HL-60 (cell line): ENCODE data around the gene PCCA.

ENCODE experiments used
- DNase-seq, 2 experiments: peaks; one replicate each; pipeline ENCODE4 v3.0.0-alpha.2; 2010 to 2020; ENCODE audit warnings: low read depth in 1 of 2, low spot score in 1 of 2
- H3K27ac ChIP-seq: fragments of 250-450 bp; sonication (Bioruptor Pico); replicated peaks from 2 replicates; pipeline ENCODE4 v1.5.1; 2020; ENCODE audit warnings: mild to moderate bottlenecking, moderate library complexity
- H3K27me3 ChIP-seq: fragments of 250-450 bp; sonication (Bioruptor Pico); 2 replicates; pipeline ENCODE4 v1.5.1; 2021; ENCODE audit warnings: mild to moderate bottlenecking, moderate library complexity; ENCODE audit not compliant: insufficient read depth, poor library complexity, severe bottlenecking
- H3K4me3 ChIP-seq: replicated peaks from 2 replicates; pipeline ENCODE4 v1.5.1; 2011; ENCODE audit warnings: mild to moderate bottlenecking, control low read depth, low read length; ENCODE audit not compliant: insufficient read depth
- GABPA ChIP-seq: IDR thresholded peaks from 2 replicates; pipeline ENCODE4 v1.6.1; 2012; ENCODE audit warnings: low read depth
- POLR2AphosphoS5 ChIP-seq: IDR thresholded peaks from 2 replicates; pipeline ENCODE4 v1.6.1; 2012; ENCODE audit warnings: low read depth
- REST ChIP-seq: IDR thresholded peaks from 2 replicates; pipeline ENCODE4 v1.6.1; 2012; ENCODE audit warnings: low read depth; ENCODE audit not compliant: insufficient replicate concordance
- SPI1 ChIP-seq: IDR thresholded peaks from 2 replicates; pipeline ENCODE4 v1.6.1; 2012; ENCODE audit warnings: low read depth, mild to moderate bottlenecking, borderline replicate concordance
- TF ChIP-seq, protein P1 (sequence below): IDR thresholded peaks from one replicate; pipeline ENCODE4 v1.5.1; 2011; ENCODE audit warnings: low read length, control low read depth, inconsistent platforms; ENCODE audit not compliant: insufficient read depth

PCCA gene

DNA sequence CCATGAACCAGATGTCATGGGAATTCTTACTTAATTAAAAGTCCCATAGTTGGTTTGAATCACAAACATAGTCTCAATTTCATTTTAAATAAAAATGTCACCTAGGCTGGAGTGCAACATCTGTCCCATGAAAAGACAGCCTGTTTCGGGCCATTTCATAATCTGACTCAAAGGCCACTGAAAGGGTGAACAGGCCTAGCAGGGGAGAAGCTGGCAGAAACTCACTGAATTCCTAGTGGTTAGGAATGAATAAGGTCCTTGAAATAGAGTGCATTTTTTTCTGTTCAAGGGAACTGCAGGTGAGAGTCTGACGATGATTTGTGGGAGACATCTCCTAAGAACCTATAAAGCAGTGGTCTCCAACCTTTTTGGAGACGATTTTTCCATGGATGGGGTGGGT is 44.0 kb upstream of the PCCA start:
- no peak for DNase-seq
- Histone ChIP-seq H3K27me3 (no peaks in the 10 kb centered on the region), H3K4me3 (no peak overlapping the region), H3K27ac (no peak overlapping the region)
- TF ChIP-seq POLR2AphosphoS5 (no peak), GABPA (no peak)
- TF ChIP-seq, protein P1, sequence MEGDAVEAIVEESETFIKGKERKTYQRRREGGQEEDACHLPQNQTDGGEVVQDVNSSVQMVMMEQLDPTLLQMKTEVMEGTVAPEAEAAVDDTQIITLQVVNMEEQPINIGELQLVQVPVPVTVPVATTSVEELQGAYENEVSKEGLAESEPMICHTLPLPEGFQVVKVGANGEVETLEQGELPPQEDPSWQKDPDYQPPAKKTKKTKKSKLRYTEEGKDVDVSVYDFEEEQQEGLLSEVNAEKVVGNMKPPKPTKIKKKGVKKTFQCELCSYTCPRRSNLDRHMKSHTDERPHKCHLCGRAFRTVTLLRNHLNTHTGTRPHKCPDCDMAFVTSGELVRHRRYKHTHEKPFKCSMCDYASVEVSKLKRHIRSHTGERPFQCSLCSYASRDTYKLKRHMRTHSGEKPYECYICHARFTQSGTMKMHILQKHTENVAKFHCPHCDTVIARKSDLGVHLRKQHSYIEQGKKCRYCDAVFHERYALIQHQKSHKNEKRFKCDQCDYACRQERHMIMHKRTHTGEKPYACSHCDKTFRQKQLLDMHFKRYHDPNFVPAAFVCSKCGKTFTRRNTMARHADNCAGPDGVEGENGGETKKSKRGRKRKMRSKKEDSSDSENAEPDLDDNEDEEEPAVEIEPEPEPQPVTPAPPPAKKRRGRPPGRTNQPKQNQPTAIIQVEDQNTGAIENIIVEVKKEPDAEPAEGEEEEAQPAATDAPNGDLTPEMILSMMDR, result no peak

GRCh38 chr13:100045355-100045754 is 43.5 kb upstream of the PCCA start:
- DNase-seq, result no peak
- no peak overlapping the region for H3K27ac ChIP-seq
- TF ChIP-seq REST (no peak), GABPA (no peak), POLR2AphosphoS5 (no peak), SPI1 (no peak)
- TF ChIP-seq, protein P1, result no peak
- H3K27me3 ChIP-seq, result no peaks in the 10 kb centered on the region
- no peak overlapping the region for H3K4me3 ChIP-seq

GRCh38 chr13:100051070-100051469 is 37.8 kb upstream of the PCCA start:
- H3K4me3 ChIP-seq, result no peak overlapping the region
- TF ChIP-seq REST (no peak), SPI1 (no peak), POLR2AphosphoS5 (no peak), GABPA (no peak)
- TF ChIP-seq, protein P1, result no peak
- no peak for DNase-seq
- no peak overlapping the region for H3K27ac ChIP-seq
- no peaks in the 10 kb centered on the region for H3K27me3 ChIP-seq

DNA sequence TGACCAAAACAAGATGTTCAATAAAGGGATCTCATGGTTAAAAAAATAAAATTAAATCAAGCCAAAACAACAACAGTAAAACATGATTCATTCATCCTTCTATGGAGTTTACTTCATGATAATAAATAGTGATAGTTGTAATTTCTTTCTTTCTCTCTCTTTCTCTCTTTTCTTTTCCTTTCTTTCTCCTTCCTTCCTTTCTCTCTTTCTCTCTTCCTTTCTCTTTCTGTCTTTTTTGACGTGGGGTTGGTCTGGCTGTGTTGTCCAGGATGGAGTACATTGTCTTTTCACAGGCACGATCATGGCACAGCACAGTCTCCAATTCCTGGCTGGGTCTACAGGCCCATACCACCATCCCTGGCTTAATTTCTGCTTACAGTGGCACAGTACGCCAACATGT is 29.1 kb upstream of the PCCA start:
- Histone ChIP-seq H3K27ac (no peak overlapping the region), H3K4me3 (no peak overlapping the region), H3K27me3 (no peaks in the 10 kb centered on the region)
- no peak for DNase-seq
- no peak for TF ChIP-seq SPI1
- TF ChIP-seq REST, result no peak
- no peak for TF ChIP-seq POLR2AphosphoS5
- no peak for TF ChIP-seq GABPA
- TF ChIP-seq, protein P1, result no peak
